LNCAP (cell line): Measurements from ENCODE around the gene LCE6A.

ENCODE experiments used
- TF ChIP-seq, protein P1 (sequence below): fragments of 450-650 bp; IDR thresholded peaks from 2 replicates; pipeline ENCODE4 v1.5.1; 2017; ENCODE audit warnings: mild to moderate bottlenecking

LCE6A gene, protein sequence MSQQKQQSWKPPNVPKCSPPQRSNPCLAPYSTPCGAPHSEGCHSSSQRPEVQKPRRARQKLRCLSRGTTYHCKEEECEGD

GRCh38 chr1:152842556-152842955, at the start of gene LCE6A:
LCE6A (plus strand) TSS chr1:152842856; CDS start chr1:152843521, 665 bp downstream.
- TF ChIP-seq, protein P1, sequence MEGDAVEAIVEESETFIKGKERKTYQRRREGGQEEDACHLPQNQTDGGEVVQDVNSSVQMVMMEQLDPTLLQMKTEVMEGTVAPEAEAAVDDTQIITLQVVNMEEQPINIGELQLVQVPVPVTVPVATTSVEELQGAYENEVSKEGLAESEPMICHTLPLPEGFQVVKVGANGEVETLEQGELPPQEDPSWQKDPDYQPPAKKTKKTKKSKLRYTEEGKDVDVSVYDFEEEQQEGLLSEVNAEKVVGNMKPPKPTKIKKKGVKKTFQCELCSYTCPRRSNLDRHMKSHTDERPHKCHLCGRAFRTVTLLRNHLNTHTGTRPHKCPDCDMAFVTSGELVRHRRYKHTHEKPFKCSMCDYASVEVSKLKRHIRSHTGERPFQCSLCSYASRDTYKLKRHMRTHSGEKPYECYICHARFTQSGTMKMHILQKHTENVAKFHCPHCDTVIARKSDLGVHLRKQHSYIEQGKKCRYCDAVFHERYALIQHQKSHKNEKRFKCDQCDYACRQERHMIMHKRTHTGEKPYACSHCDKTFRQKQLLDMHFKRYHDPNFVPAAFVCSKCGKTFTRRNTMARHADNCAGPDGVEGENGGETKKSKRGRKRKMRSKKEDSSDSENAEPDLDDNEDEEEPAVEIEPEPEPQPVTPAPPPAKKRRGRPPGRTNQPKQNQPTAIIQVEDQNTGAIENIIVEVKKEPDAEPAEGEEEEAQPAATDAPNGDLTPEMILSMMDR = no peak

GRCh38 chr1:152795686-152796085, 47.0 kb upstream of the LCE6A start:
- TF ChIP-seq, protein P1 = no peak

GRCh38 chr1:152796421-152796820, 46.2 kb upstream of the LCE6A start, which contains the start of gene LCE1D:
LCE1D (plus strand) TSS chr1:152796721; CDS start chr1:152797795, 1,074 bp downstream.
- TF ChIP-seq, protein P1 = no peak

DNA sequence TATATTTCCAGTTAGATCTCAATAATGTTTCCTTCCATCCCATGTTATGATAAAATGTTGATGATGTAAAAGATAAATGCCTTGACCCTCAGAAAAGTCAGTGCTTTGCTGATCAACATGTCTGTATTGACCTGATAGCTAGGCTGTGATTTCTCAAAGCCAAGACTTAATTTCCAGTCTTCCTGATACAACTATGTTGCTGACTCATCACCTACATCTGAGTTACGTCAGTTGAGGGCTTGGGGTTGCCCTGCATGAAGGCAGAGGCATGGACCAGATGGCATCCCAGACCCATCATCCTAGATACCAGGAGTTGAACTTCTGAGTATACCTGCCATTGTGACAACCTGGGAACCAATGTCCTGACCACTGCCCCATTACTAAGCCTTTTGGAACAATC, 41.3 kb upstream of the LCE6A start:
- TF ChIP-seq, protein P1 = no peak

- TF ChIP-seq, protein P1 = no peak
These were observed 36.1 kb upstream of the LCE6A start, which contains the start of gene LCE1C for GRCh38 chr1:152806576-152806975. LCE1C (minus strand) TSS chr1:152806651; CDS start chr1:152805478, 1,173 bp downstream.

DNA sequence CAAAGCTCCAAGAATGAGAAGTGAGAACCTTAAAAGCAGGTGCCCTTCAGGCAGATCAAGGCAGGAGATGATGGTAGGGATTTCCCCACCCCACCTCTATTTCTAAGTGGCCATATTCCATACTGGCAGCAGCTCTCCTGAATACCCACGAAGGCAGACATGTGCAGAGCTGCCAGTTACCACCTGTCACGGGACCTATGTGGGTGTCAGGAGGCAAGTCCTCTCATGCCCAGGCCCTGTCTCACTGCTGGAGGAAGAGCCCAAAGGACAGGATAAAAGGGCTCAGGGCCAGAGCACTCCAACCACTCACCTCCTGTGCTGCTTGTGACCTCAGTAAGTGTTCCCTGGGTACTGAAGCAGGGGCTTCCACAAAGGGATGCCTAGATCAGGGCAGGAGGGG, 31.6 kb upstream of the LCE6A start:
- TF ChIP-seq, protein P1 = no peak

GRCh38 chr1:152811671-152812070, 31.0 kb upstream of the LCE6A start, which contains the start of gene LCE1B:
LCE1B (plus strand) TSS chr1:152811971; CDS start chr1:152812447, 476 bp downstream.
- TF ChIP-seq, protein P1 = no peak

- TF ChIP-seq, protein P1 = no peak
These were observed 25.3 kb upstream of the LCE6A start for GRCh38 chr1:152817309-152817708.
